Measurements from ENCODE around the gene PRKACA.

- TF ChIP-seq CTCF (IDR thresholded peaks at IDR 0.05; ENCODE audit: low read length) = no peak
- TF ChIP-seq EZH2 (optimal IDR thresholded peaks at IDR 0.05; ENCODE audit: low read depth, low read length) = no peak
- no peak for TF ChIP-seq EZH2phosphoT487 (IDR thresholded peaks at IDR 0.05; ENCODE audit: low read length)
Observed at GRCh38 chr19:14135985-14136508, 18.5 kb upstream of the PRKACA start.
